Hematopoietic multipotent progenitor cell treated with erythropoietin and hydrocortisone succinate and interleukin-3 and kit ligand, for 4 days (in vitro differentiated cells): ENCODE results near the gene TCEA2.
A peak's percentile ranks its signal among the peaks of the same experiment; 100 is the strongest.

ENCODE experiments used
- DNase-seq: peaks from one replicate; pipeline ENCODE4 v3.0.0-alpha.2; 2015

Gene TCEA2

GRCh38 chr20:64099086-64099786, 36.2 kb downstream of the TCEA2 start:
- DNase-seq: no peak

DNA sequence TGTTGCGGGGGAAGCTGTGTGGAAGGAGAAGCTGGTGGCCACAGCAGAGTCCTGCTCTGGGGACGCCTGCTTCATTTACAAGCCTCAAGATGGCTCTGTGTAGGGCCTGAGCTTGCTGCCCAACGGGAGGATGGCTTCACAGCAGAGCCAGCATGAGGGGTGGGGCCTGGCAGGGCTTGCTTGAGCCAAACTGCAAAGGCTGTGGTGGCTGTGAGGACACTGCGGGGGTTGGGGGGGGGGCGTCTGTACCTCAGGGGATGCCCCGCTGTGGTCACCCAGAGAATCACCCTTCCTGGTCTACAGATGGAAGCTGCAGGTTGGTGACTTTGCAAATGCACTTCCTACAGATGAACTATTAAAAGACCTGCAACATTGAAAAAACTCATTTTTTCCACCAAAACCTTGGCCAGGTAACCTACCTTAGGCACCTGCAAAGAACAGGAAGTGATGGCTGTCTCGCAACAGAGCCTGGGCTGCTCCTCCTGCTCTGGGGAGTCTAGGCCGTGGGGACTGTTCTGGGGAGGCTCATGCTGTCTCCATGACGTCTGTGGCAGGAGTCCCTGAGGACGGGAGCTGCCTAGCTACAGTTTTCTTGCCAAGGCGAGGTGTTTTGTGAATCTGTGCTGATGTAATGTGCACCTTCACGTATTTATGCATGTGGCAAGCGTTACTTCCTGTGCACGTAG, 37.0 kb downstream of the TCEA2 start:
- DNase-seq: no peak

GRCh38 chr20:64100566-64100888, 37.5 kb downstream of the TCEA2 start:
- DNase-seq: no peak

DNA sequence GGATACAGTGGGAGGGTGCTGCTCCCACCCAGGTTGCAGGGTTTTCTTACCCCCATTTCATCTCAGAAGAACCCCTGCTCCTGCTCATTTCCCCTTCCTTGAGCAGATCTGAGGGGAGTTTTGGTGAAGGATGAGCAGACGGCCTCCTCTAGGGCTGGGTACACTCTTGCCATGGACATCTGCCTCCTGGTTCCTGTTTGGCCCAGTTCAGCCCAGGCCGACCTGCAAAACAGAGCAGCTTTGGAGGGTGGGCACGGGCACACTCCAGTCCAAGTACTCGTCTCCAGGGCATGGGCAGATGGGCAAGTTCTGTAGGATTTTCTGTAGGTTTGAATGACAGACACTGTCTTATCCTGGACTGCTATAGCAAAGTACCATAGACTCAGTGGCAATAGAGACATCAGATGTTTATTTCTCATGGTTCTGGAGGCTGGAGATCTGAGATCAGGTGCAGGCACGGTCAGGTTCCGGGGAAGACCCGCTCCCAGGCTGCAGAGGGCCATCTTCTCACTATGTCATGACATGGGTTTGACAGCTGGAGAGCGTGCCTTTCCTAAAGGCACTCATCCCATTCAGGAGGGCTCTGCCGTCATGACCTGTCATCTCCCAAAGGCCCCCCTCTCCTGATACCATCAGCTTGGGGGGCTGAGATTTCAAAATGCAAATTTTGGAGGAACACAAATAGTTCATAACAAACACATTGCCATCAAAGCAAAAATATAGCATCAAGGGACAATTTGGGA, 38.1 kb downstream of the TCEA2 start:
- DNase-seq: no peak

- peak; percentile 76 for DNase-seq
These were observed 39.0 kb downstream of the TCEA2 start for GRCh38 chr20:64101731-64102621.

DNA sequence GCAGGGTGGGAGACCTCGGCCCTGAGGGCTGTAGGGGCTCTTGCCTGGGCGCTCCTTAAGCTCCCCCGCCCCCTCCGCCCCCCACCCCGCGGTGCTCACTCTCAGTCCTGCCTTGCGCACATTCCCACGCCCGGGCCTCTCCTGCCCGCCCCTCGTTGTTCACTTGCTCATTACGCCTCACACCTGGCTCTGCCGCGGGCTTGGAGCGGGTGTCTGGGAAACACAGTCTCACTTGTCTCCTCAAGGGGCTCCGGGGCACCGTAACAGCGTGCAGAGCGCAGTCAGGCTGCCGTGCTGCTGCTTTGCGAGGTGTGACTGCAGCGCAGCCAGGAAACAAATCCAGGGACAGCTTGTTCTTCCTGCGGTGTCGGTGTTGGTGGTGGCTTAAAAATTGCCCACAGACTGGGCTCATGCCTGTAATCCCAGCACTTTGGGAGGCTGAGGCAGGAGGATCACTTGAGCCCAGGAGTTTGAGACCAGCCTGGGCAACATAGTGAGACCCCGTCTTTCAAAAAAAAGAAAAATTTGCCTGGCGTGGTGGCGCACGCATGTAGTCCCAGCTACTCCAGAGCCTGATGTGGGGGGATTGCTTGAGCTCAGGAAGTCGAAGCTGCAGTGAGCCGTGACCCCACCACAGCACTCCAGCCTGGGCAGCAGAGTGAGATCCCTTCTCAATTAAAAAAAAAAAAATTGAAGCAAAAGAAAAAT, 39.8 kb downstream of the TCEA2 start:
- peak; percentile 22 for DNase-seq

- DNase-seq: no peak
These were observed 41.1 kb downstream of the TCEA2 start for GRCh38 chr20:64103871-64104666.

DNA sequence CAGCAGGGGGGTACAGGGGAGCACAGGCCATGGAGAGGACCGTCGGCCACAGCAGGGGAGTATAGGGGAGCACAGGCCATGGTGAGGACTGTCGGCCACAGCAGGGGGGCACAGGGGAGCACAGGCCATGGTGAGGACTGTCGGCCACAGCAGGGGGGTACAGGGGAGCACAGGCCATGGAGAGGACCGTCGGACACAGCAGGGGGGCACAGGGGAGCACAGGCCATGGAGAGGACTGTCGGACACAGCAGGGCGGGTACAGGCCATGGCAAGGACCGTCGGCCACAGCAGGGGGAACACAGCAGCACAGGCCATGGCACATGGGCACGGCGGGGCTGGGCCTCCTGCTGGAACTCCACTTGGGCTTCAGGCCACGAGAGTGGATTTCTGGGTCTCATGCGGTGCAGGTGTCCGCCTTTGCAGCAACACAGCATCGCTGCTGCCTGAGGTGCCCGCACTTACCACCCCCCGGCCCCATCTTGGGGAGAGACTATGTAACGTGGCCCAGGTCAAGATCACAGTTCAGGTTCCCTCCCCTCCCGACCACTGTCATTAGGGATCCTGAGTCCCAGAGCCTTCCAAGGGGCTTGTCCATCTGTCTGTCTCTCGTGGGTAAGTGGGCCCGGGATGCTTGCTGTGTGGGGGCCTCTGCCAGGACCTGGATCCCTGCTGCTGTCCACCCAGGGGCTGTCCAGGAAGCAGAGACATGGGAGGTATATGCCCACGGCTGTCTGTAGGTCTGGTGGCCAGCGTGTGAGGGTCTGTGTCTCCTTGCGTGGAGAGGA, 41.9 kb downstream of the TCEA2 start:
- DNase-seq: no peak

DNA sequence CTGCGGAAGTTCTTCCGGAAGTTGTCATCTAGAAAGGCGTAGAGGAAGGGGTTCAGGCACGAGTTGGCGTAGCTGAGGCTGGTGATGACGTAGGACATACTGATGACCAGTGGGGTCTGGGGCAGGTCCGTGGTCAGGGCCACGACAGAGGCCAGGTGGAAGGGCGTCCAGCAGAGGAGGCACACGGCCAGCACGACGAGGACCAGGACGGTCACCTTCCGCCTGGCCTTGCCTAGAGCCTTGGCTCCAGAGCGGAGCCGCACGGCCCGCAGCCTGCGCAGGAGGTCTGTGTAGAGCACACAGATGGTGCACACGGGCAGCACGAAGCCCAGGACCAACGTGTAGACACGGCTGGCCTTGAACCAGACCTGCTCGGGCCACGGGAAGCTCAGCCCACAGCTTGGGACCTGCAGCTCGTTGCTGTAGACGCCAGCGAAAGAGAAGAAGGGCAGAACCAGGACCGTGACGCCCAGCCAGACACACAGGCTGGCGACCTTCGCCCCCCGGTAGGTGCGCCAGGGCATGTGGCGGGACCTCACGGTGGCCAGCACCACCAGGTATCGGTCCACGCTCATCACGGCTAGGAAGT, 42.9 kb downstream of the TCEA2 start:
- DNase-seq: no peak

GRCh38 chr20:64106435-64106961, 43.5 kb downstream of the TCEA2 start:
- no peak for DNase-seq

DNA sequence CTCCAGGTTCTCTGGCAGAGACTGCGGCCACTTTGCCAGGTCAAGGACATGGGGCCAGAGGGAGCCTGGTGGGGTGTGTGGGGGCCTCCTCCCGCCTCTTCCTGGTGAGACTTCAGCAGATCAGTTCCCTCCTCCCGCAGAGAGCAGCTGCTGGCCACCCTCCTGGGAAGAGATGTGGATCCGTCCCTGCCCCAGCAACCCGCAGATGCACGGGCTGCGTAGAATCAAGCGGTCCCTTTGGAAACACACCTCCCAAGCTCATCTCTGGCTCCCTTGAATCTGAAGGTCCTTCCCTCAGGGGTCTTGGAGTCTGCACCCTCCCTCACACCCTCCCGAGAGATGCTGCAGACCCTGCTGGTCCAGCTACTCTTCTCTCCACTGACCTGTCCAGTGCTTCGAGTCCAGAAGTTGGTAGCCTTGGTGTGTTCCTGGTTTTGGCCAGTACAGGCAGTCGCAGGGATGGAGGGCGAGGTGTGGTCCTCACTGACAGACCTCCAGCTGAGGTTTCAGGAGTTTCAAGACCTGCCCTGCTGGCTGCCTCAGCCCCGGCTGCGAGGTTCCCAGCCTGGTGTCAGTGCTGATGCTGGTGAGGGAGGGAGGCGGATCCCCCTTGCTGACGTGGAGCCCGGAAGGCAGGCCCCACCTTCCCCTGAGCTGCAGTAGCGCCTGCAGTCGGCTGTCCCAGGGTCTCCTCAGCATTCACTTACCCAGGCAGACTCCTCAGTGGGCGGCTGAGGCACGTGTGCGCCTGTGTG, 44.2 kb downstream of the TCEA2 start, which contains the start of gene NPBWR2:
NPBWR2 (minus strand) TSS at position 585 of the 755 bp plus-strand sequence. CDS start 734 bp downstream, outside the sequence.
- DNase-seq: peak; percentile 56

- DNase-seq: peak; percentile 79
These were observed 44.9 kb downstream of the TCEA2 start for GRCh38 chr20:64107736-64108457.

DNA sequence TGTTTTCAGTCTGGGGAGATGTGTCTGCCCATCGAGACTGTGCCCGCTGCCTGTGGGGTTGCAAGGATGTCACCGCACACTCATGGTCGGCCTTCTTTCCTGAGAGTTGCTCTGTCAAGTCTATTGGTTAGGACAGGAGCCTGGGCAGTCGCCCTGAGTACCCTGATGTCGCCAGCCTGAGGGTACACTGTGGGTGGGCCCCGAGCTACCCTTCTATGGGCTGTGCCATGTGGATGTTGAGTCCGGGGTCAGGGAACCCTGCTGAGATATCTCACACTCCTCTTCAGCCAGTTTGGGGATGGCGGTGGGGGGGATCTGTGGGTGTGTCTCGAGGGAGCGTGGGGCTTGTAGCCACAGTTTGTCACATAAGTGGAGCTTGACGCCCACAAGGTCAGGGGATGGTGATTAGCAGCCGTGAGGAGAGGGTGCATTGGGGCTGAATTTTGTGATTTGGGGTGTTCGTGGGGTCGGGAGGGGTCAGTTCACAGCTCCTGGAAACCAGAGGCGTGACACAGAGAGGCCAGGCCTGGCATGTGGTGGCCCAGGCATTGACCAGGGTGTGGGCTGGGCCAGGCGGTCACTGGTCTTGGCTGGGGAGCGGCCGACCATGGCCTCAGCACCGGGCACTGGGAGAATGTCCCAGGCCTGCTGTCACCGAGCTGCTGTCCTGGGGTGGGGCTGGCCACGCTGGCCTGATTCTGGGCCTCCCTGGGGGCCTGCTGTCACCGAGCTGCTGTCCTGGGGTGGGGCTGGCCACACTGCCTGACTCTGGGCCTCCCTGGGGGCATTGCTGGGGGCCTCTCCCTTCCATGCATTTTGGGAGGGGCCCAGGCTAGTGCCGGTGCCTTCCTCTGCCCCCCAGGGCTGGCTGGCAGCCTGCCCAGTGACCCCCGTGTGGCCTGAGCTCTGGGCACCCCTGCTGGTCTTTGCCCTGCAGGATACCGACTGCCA, 46.0 kb downstream of the TCEA2 start:
- DNase-seq: no peak

DNA sequence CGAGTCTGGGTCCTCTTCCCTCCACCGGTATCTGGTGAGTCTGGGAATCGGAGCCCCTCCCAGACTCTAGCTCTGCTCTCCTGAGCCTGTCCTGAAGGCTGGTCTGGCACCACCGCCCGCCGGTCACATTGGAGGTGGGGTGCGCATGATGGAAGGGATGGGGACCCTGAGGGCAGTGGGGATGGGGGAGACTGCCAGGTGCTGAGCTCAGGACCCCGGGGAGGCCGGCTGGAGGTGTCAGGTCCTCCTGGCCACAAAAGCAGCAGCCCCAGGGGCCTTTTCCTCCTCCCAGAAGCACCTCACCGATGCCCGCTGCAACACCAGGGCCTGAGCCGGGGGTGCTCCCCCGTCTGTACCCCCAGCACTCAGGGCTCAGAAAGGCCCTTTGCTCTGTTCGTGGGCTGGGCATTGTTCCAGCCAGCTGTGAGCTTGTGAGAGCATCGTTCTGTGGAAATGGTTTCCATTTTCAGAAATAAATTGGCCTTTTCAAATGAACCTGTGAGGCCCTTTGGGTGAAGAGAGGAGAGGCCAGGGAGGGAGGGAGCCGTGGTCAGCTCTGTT, 46.9 kb downstream of the TCEA2 start:
- DNase-seq: no peak

GRCh38 chr20:64110411-64111068, 47.5 kb downstream of the TCEA2 start:
- DNase-seq: no peak
